Esophagus muscularis mucosa (tissue), 3 donors: ENCODE measurements around the gene INTS3.

Source experiments
- POLR2A ChIP-seq: fragments of 450-650 bp; IDR thresholded peaks from one replicate; pipeline ENCODE4 v1.6.1; 2017; ENCODE audit warnings: antibody characterized with exemption, moderate library complexity, mild to moderate bottlenecking, low read depth
- TF ChIP-seq, protein P1 (sequence below), 3 experiments: fragments of 200-600 bp in 2 of 3; fragments of 450-650 bp in 1 of 3; sonication (generic) in 2 of 3; IDR thresholded peaks; one replicate each; pipeline ENCODE4 v1.5.1; 2017 to 2019; ENCODE audit warnings: antibody characterized with exemption in 3 of 3, mild to moderate bottlenecking in 2 of 3, moderate library complexity in 1 of 3

GRCh38 chr1:153805886-153806719 is 78.3 kb downstream of the INTS3 start:
- TF ChIP-seq, protein P1, sequence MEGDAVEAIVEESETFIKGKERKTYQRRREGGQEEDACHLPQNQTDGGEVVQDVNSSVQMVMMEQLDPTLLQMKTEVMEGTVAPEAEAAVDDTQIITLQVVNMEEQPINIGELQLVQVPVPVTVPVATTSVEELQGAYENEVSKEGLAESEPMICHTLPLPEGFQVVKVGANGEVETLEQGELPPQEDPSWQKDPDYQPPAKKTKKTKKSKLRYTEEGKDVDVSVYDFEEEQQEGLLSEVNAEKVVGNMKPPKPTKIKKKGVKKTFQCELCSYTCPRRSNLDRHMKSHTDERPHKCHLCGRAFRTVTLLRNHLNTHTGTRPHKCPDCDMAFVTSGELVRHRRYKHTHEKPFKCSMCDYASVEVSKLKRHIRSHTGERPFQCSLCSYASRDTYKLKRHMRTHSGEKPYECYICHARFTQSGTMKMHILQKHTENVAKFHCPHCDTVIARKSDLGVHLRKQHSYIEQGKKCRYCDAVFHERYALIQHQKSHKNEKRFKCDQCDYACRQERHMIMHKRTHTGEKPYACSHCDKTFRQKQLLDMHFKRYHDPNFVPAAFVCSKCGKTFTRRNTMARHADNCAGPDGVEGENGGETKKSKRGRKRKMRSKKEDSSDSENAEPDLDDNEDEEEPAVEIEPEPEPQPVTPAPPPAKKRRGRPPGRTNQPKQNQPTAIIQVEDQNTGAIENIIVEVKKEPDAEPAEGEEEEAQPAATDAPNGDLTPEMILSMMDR (IDR thresholded peaks at IDR 0.05), result no peak
- TF ChIP-seq POLR2A, result no peak
